Stimulated activated CD4-positive, alpha-beta T cell treated with anti-CD3 and anti-CD28 coated beads, TNF-alpha, amount 100 ng/mL, for 24 hours (primary cell): ENCODE measurements around the gene EFNA5.

Experiments
- DNase-seq, 3 experiments: peaks; one replicate each; pipeline ENCODE4 v3.0.0-alpha.2; 2020; ENCODE audit warnings: low read depth in 3 of 3

EFNA5 gene

DNA sequence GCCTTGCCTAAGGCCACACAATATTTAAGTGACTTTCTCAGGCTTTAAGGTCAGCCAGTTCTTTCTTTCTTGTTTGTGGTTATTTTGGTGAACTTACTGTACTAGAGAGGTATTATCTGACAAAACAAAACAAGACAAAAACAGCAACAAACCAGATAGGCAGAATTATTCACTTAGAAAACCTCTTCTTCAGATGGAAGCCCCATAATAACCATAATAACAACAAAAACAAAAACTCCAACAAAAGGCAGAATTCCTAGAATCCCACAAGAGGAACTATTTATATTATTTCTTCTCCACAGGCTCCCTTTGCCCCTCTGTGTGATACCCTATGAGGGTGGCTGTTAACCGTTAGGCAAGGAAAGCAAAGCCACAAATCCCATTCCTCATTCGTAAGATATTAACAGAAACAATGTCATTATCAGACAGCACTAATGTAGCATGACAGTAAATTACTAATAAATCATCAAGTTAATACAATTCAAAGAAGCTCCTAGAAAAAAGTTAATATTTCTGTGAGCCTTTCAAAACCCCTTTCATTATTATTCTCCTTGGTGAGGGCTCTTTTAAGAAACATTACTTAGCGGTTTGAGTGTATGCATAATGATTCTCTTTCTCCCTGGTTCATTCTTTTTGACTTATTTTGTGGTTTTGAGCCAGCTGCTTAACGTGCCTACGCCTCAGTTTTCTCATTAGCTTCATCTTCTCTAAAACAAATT is 274.9 kb downstream of the EFNA5 start:
- DNase-seq, result no peak

DNA sequence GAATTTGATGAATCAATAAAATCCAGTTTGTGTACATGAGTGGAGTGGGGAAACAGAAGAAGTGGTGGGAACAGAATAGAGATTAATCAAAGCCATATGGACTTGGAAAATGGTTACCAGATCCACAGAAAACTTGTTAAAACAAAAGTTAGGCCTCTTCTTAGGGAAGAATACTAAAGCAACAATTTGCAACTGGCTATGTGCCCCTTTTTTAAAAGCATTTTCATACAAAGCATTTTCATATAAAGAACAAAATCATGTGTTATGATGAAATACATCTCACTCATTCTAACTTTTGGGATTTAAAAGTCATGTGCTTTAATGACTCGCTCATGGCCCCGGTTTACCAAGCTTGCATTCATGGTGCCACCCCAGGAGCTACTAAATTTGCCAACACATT is 276.9 kb downstream of the EFNA5 start:
- DNase-seq, result no peak

DNA sequence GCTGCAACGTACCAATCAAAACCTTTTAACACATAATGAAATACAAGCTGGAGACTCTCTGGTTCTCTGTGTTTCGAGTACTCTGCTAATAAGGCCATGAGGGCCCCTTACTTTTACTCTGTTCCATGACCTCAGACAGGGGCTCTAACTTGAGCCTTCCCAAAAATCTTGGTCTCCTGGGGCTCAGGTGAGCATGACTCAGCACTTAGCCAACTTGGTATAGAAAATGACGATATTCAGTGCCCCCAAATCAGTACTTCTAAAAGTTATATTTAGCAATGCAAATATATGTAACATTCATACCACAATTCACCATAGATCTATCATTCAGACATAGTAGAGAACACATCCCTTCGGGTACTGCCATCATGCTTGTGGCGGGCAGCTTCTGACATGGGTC is 278.9 kb downstream of the EFNA5 start:
- DNase-seq, result no peak

DNA sequence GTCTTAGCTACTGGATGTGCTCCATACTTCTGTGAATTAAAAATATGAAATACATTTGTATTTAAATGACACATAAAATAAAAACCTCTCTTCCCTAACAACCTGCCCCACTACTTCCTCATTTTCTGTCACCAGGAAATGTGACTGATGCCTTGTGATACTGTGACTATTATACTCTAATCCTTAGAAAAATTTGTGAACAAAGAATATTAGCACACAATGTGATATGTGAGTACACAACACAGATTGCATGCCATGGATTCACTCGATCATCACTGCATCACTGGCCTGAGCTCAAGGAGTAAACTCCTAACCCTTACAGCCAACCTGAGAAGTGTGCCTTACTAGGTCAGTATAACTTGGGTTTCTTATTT is 281.0 kb downstream of the EFNA5 start:
- no peak for DNase-seq

DNA sequence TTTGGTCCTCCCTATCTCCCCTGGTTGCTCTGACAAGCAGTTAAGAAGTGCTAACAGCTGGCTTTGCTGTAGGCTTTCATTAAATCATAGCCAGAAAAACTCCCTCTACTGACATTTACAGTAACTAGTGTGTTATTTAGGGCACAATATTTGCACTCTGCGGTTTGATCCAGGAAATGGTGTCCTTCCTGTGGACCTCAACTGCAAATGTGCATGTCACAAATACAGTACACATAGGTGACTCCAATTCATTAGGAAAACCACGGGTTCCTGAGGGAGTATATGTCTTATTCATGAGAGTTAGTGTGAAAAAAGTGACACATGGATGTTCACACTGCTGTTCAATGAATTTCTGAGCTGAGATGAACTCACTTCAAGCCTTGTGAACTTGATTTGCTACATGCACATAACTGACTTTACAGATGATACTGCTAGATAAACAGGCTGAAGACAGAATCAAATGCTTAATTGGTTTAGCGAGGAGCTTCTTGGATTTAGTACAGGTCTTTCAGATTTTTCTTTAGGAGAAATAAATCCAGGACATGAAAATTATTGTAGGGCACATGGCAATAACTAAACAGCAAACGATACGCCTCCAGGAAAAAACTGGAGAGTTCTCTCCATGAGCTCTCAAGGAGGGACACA is 281.5 kb downstream of the EFNA5 start:
- DNase-seq, result no peak

DNA sequence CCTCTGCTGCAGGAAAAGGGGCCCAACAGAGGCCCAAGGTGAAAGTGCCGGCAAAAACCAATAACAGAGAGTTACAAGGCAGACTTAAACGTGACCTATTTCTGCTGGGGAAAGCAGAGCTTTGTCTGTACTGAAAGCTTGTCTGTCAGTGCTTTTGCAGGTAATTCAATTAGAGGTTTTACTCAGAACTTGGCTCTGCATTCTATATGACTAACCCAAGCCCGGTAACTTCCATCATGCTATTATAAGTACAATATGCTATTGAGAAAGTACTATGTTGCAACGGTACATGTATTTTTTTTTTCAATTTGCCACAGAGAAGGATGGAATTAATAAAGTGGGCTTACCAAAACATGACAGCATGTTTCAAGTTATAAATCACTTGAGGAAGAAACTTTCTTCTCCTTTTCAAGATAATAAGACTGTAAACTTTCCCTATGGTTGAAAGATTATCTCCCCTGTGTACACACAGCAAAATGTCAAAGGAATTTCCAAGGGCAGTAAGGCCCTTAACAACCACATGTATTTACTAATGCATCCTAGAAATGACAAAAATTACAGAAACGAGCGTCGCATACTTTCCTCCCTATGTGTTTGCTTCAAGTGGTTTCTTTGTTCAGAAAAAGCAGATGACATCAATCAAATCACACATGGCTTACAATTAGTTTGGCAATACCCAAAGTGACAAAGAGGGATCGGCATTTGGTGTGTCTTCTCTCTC is 282.4 kb downstream of the EFNA5 start:
- DNase-seq, result no peak

DNA sequence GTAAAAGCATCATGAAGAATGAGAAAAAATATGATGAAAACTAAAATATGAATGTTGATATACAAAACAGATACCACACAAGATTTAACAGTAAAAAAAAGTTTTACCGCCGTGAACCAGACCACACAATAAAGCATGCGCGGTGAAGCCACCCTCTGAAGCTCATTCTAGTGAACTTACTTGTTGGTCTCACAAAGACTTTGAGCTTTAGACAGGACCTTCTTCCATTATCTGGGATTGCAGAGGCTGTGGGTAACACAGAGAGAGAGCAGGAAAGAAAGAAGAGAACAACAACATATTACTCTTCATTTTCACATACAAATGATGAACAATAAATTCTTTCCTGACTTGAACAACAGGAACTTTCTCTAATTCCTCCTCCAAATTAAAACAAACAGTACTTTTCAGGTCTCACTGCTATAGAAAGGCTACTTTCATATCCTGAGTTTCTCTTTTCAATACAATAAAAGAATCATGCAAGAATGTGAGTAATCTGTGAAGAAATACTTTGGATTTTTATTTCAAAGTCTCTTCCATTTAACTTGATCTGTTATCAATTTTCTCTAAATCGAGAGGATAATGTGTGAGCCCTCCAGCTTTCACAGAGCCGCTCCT is 283.1 kb downstream of the EFNA5 start:
- DNase-seq, result no peak

DNA sequence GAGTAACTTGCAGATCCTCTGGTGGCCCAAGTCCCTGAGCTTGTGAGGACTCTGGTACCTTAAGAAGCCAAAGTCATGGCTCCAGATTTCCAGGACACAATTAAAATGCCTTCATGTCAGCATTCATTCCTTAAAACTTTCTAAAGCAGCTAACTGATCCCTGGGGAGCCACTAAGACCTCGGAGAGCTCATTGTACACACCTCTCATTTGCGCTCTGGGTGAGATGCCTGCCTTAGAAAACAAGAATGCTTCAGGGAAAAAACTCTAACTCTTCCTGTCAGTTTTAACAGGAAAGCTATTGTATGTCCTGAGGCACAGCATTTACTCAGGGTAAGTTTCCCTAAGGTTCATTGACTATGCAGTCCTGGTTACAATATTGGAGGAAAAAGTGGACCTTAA is 285.0 kb downstream of the EFNA5 start:
- DNase-seq, result no peak

DNA sequence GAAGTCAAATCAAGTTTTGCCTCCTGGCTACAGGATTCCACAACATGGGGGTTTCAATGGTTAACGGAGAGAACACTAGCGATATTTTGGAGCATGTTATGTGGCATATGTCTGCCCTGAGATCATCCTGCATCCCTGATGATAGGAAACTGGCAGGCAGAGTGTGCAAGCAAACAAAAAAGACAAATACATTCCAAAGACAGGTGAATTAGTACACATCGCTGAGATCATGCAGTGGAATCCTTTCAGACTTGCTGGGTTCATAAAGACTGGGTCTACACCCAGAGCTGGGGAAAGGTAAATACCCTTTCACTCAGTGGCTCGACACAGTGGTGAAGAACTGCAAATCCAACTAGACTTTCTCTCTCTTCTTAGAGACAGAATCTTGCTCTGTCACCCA is 286.5 kb downstream of the EFNA5 start:
- no peak for DNase-seq

DNA sequence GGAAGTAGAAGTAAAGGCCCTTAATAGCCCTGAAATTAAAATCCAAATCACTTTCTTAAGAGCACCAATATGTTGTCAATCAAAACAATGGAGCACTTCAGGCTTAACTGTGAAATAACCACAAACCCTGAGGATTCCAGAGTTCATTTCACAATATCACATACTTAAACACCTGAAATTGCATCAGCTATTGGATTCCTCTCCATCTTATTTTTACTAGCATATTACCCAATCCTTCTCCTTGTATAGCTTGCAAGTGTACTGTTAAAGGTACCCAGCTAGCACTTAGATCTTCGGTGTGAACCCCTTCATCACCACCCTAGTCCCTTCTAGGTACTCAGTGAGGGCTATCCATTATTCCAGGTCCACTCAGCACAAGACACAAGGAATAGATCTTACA is 287.3 kb downstream of the EFNA5 start:
- DNase-seq, result no peak

DNA sequence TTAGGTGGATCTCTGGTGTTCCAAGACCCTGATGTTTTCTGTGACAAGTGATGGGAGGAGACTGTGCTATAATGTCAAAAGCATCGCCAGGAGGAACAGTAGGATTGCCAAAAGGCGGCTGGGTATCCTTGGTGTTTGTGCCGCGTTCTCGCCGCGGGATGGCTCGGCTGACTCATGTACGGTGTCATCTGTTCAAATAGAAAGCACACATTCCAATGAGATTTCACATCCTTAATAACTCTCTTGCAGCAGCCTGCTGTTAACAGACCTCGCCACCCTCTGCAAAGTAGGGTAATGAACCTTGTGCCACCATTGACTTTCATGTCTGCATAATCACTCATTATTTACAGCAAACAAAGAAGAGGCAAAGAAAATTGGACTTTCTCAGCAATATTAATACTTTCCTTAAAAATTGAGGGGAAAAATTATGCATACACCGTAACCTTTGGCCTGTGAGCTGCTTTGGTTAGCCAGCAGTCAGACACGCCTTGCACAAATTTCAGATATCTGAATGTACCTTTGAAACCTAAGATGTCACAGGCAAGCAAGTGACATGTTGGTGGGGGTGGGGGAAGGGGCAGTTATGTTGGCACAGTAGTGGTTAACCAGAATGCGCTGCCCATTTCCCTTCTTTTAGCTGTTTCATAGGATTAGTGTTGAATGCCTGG is 289.4 kb downstream of the EFNA5 start:
- no peak for DNase-seq

DNA sequence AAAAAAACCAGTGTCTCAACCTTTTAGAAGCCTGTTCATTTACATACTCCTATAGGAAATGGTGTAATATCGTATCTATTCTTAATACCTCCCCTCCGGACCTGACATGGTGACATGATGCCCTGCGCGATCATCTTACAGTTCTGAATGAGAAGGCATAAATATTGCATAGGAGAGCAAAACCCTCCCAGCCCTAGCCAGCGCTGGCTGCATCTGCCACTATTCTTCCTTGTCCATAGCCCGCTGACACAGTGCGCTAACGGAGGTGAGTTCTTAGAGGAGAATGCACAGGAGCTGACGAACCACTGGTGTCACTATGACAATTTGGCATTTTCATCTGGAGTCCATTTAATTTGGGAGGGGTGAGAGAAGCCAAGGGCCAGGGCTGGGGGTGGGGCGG is 290.1 kb downstream of the EFNA5 start:
- no peak for DNase-seq

DNA sequence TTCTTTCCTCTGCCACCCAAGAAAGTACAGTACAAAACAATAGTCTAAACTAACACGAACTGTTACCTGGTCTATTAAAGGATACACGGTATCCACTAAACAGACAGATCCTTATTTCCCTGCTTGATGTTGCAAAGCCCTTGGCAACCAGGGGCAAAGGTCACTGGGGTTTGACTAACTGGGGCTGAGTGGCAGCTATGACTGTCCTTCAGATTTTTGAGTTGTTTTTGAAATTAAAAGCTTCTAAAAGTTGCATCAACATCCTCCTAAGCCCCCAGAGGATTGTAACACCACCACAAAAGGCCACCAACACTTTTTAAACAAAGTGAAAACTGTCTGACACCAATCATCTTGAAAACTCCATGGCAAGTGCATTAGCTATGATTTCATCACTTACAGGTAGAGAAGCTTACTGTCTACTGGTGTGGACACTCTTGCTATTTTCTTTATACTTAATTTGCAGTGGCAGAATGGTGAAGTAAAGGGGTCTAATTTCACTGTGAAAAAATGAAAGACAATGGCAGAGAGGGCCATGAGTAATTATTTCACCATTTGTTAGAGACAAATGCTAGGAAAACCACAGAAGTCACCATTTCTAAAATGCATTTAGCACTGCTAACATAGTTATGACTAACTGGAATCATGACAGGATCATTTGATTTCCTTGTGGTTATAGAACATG is 292.4 kb downstream of the EFNA5 start:
- no peak for DNase-seq

DNA sequence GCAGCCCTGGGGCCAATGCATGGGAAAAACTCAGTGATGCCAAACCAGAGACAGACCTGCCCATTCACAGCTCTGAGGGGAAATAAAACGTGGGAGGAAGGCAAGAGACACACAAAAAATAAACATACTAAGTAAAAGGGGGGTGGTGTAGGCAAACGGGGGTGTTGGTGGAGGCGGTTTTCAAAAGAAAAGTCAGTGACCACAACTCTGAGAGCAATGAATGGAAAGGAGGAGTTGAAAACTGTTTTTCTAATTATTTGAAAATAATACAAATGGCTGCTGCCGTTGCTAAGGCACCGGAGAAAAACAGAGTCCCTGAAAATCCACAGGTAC is 293.5 kb downstream of the EFNA5 start:
- no peak for DNase-seq

DNA sequence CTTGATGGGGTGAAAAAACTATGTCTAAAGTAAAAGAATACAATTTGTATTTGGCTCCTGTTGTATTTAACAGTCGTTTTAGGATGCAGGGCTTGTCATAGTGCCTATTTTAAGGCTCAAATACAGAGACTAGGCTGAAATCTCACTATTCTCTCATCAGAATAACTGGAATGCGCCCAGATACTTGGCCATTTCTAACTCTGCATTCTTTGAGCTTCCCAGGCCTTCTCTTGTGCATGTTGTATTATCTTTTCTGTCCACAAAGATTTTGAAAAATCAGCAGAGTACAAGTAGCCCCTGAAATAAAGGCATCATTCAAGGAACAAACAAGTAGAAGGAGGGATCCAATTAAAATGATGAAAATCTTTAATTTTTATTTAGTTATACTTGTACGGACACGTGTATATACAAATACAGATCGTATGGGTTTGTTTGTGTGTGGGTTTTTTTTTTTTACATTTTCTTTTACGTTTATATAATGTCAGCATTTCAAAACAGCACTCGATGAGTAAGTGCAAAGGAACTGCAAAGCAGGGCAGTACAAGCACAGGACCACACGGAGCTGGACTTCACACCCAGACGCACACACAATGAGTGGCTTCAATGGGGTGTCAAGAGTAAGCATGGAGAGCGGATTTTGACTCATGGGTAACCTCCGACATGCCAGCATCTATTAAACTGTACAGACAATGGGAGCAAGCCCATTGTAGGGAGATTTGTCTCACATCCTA is 294.0 kb downstream of the EFNA5 start:
- DNase-seq, result no peak

DNA sequence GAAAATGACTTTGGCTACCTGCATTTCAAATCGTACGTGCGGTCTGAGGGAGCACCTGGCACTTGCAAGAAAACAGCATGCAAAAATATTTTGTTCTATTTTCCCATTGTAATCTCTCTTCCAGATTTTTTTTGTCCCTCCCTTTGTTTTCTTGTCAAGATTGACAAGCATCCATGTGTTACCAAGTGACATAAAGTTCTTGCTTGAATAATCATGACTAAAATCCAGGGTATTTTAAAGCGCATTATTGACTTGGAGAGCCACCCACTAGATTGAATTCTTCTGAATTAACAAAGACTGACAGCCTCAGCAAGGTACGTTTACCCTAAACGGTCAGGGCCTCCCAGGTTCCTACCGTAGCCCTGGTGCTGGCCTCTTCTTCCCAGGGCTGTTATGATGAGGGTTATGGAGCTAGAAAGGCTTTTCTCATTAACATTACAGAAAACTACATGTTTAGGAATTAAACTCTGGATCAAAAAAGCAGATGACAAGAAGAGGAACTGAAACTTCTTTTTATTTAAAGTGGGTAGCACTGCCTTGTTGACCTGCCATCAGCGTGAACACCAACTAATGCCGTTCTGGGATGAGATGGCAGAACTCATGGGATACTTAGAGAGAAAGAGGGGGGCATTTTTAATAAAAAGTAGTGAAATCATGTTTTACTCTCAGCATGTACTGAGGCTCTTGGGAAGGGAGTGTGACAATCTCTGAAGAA is 297.0 kb downstream of the EFNA5 start:
- DNase-seq, result no peak

DNA sequence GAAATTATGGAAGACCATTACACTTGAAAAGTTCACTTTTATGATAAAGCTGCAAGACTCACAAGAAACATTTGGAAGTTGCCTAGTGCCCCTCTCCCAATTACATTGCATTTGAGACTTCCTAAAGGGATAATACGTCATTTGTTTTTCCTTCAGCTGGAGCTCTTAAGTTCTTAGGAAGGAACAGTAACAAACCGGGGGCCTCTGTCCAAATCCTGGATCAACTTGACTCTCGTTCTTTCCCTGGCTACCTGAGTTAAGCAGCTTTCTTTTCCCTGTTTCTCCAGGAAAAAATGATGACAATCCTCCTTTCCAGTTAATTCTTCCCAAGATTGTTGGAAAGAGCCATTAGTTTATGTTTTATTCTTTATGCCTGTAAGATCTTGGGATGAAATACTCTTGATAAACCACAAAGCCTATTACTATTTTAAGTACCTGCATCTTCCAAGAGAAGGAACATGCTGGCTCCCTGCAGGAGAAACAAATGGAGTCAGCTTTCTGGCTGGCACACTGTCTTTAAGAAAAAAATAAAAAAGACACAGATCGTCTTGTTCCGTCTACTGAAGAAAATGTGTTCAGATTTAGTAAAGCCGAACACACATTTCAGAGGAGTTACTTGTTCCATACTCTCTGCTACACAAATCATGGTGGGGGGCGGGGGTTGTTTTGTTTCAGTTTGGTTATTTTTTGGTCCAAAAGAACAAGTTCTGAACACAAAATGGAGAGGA is 297.9 kb downstream of the EFNA5 start:
- no peak for DNase-seq

DNA sequence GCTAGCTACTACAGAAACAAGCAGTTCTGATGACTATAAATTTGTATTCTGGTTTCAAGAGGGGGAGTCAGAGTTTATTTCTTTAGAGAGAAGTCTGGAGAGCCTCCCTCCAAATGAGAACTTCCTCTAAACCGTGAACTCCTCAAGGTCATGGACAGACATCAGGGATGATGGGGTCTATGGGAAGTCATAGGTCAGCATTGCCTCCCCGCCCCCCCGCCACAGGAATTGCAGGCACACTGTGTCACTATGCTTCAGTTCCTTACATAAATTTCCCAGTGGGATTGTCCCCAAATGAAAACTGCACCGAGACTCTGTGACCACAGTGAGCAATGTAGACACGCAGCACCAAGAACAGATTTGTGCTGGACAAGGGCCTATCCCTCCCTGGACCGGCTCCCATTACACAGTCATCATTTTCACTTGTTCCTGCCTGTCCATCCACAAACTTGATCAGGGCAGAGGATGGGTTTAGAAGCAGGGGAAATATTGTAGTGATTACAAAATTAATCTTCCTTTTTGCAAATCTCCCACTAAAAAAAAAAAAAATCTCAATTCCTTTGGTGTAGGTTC is 300.3 kb downstream of the EFNA5 start:
- DNase-seq, result no peak

DNA sequence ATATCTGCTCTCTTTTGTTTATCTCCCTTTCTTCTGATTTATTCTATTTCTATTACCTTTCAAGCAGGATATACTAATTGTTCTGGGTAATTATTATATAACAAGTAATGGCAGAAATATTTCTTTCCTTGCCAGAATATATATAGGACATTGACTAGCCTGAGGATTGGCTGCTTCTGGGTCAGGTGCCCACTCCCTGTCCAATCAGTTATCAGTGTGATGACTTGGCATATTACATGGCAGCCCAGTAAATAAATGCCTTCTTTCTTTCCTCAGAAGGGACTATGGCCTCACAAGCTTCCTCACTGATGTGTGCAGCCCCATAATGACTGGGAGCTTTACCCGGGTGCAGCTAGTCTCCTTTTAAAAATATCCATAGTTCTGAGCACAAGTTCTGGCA is 301.1 kb downstream of the EFNA5 start:
- DNase-seq, result no peak
